ENCODE measurements around the gene HLTF.

- TF ChIP-seq EZH2 (IDR thresholded peaks at IDR 0.05): no peak
- no peak for TF ChIP-seq POLR2AphosphoS5 (IDR thresholded peaks at IDR 0.05; ENCODE audit: borderline replicate concordance, low read depth, low read length)
These were observed 4.1 kb upstream of the HLTF start for GRCh38 chr3:149090461-149090860.
